ENCODE data around the gene ARID2. TPM values are rescaled to one million over a fixed set of nuclear protein-coding genes. Genes with fewer than 3 reads are reported as not detected.

Gene ARID2
- total and polyA plus RNA-seq, 2 donors from 2014 or later: 4.4 to 35.7 TPM

DNA sequence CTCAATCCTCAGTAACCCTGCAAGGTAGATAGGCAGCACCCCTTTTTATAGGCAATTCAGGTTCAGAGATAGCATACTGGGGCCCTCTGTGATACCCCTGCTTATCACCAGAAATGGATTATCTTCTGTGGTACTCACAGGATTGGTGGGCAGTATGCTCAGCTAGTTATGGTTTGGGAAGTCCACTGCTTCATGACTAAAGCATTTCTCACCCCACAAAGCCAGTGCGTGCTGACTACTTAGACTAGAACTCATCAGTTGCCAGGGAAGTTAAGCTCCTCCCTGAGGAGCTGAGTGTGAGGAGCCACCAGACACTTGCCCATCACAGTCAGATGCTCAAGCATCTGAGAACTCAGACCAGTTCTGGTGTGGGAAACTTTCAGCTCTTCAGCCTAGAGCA is 184.6 kb downstream of the ARID2 start:
- intact Hi-C loops (cut with DNase I): no loop called here
- FAIRE-seq: no peak

DNA sequence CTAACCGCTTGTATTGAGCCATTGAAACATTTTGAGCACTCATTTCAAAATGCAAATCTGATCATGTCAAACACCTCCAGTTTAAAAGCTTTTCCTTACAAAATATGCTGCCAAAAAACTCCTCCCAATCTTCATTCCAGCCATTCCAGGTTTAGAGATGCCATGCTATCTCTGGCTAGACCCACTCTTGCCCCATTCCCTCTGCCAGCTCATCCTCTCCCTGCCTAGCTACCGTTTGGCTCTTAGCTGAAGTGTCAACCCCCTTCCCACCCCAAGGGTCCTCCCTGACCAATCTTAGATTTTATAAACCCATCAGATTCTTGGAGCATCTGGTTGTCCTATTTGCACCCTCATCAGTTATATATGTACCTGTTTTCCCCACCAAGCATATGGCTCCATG is 185.9 kb downstream of the ARID2 start:
- FAIRE-seq: no peak
- H3K9ac ChIP-seq (ENCODE audit: low read length in 3 of 3): no peak overlapping the region
- H3K4me1 ChIP-seq (ENCODE audit: control insufficient read depth in 2 of 3, insufficient read depth in 2 of 3, low read depth in 1 of 3, low read length in 3 of 3): no peaks in the 10 kb centered on the region
- H3K9me3 ChIP-seq (ENCODE audit: control insufficient read depth in 2 of 3, insufficient read depth in 1 of 3, low read length in 3 of 3): no peaks in the 10 kb centered on the region
- H3K4me3 ChIP-seq (ENCODE audit: low read length in 3 of 3): no peak overlapping the region
- intact Hi-C loops (cut with DNase I): no loop called here
- TF ChIP-seq, protein P1, sequence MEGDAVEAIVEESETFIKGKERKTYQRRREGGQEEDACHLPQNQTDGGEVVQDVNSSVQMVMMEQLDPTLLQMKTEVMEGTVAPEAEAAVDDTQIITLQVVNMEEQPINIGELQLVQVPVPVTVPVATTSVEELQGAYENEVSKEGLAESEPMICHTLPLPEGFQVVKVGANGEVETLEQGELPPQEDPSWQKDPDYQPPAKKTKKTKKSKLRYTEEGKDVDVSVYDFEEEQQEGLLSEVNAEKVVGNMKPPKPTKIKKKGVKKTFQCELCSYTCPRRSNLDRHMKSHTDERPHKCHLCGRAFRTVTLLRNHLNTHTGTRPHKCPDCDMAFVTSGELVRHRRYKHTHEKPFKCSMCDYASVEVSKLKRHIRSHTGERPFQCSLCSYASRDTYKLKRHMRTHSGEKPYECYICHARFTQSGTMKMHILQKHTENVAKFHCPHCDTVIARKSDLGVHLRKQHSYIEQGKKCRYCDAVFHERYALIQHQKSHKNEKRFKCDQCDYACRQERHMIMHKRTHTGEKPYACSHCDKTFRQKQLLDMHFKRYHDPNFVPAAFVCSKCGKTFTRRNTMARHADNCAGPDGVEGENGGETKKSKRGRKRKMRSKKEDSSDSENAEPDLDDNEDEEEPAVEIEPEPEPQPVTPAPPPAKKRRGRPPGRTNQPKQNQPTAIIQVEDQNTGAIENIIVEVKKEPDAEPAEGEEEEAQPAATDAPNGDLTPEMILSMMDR (IDR thresholded peaks at IDR 0.05; ENCODE audit: borderline replicate concordance, extremely low read depth, insufficient read depth): no peak
- H3K27me3 ChIP-seq (ENCODE audit: control insufficient read depth, insufficient read depth, low read length): no peaks in the 10 kb centered on the region
- H3K36me3 ChIP-seq (ENCODE audit: control insufficient read depth in 2 of 3, insufficient read depth in 3 of 3, low read length in 3 of 3): peaks cover 0 to 2% (median 0%) of the 10 kb centered on the region in 3 donors
- no peak for DNase-seq
- no peak overlapping the region for H3K27ac ChIP-seq (ENCODE audit: low read depth in 2 of 2, low read length in 2 of 2)

More for the DNA sequence above, 184.6 kb downstream of the ARID2 start:
- TF ChIP-seq, protein P1 (IDR thresholded peaks at IDR 0.05; ENCODE audit: borderline replicate concordance, extremely low read depth, insufficient read depth): no peak
- no peaks in the 10 kb centered on the region for H3K27me3 ChIP-seq (ENCODE audit: control insufficient read depth, insufficient read depth, low read length)
- DNase-seq: no peak
- H3K4me3 ChIP-seq (ENCODE audit: low read length in 3 of 3): no peak overlapping the region
- peaks cover 0 to 2% (median 0%) of the 10 kb centered on the region in 3 donors for H3K36me3 ChIP-seq (ENCODE audit: control insufficient read depth in 2 of 3, insufficient read depth in 3 of 3, low read length in 3 of 3)
- no peak overlapping the region for H3K27ac ChIP-seq (ENCODE audit: low read depth in 2 of 2, low read length in 2 of 2)
- no peak overlapping the region for H3K9ac ChIP-seq (ENCODE audit: low read length in 3 of 3)
- H3K9me3 ChIP-seq (ENCODE audit: control insufficient read depth in 2 of 3, insufficient read depth in 1 of 3, low read length in 3 of 3): no peaks in the 10 kb centered on the region
- no peaks in the 10 kb centered on the region for H3K4me1 ChIP-seq (ENCODE audit: control insufficient read depth in 2 of 3, insufficient read depth in 2 of 3, low read depth in 1 of 3, low read length in 3 of 3)

DNA sequence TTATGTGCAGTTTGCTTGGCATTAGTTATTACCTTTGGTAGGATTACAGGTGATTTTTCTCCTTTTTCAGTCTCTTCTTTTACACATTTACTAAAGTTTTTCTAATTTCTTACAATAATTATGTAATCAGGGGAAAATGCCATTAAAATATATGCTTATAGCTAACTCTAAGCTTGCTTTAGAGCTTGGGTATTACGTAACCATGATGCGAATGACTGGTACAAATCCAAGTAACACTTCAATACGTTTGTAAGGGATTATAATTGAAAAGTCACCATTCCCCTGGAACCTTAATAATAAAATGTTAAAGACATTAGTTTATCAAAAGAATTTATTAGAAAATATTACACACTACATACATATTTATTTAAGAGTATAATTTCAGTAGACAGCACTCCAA is 189.3 kb downstream of the ARID2 start:
- FAIRE-seq (no peak), DNase-seq (no peak)
- Histone ChIP-seq H3K27ac (ENCODE audit: low read depth in 2 of 2, low read length in 2 of 2) (no peak overlapping the region), H3K4me1 (ENCODE audit: control insufficient read depth in 2 of 3, insufficient read depth in 2 of 3, low read depth in 1 of 3, low read length in 3 of 3) (no peaks in the 10 kb centered on the region), H3K36me3 (ENCODE audit: control insufficient read depth in 2 of 3, insufficient read depth in 3 of 3, low read length in 3 of 3) (peaks cover 0 to 18% (median 6%) of the 10 kb centered on the region in 3 donors), H3K4me3 (ENCODE audit: low read length in 3 of 3) (no peak overlapping the region), H3K9ac (ENCODE audit: low read length in 3 of 3) (no peak overlapping the region), H3K27me3 (ENCODE audit: control insufficient read depth, insufficient read depth, low read length) (no peaks in the 10 kb centered on the region), H3K9me3 (ENCODE audit: control insufficient read depth in 2 of 3, insufficient read depth in 1 of 3, low read length in 3 of 3) (no peaks in the 10 kb centered on the region)
- intact Hi-C loops (cut with DNase I): no loop called here
- TF ChIP-seq, protein P1 (IDR thresholded peaks at IDR 0.05; ENCODE audit: borderline replicate concordance, extremely low read depth, insufficient read depth): no peak

DNA sequence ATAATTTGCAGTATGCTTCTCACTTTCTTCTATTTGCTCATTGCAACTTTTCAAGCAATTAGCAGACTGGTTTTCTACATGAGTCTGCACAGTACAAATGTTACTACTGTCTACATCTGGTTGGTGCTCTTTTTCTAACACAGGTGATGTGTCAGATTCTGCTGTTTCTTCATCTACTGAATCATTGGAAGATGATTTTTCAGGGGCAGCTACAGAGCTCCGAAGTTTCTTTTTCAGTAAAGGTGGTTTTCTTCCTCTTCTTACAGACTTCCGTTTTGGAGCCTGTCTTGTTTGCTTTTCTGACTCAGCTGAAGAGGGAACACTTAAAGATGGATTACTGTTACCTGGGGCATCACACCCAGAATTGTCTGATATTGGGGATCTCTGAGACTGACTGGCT is 198.8 kb downstream of the ARID2 start:
- TF ChIP-seq, protein P1 (IDR thresholded peaks at IDR 0.05; ENCODE audit: borderline replicate concordance, extremely low read depth, insufficient read depth): no peak
- H3K27ac ChIP-seq (ENCODE audit: low read depth in 2 of 2, low read length in 2 of 2): no peak overlapping the region
- H3K9me3 ChIP-seq (ENCODE audit: control insufficient read depth in 2 of 3, insufficient read depth in 1 of 3, low read length in 3 of 3): no peaks in the 10 kb centered on the region
- FAIRE-seq (no peak), DNase-seq (no peak)
- H3K27me3 ChIP-seq (ENCODE audit: control insufficient read depth, insufficient read depth, low read length): no peaks in the 10 kb centered on the region
- H3K4me1 ChIP-seq (ENCODE audit: control insufficient read depth in 2 of 3, insufficient read depth in 2 of 3, low read depth in 1 of 3, low read length in 3 of 3): no peaks in the 10 kb centered on the region
- no peak overlapping the region for H3K9ac ChIP-seq (ENCODE audit: low read length in 3 of 3)
- peaks cover 17 to 54% (median 27%) of the 10 kb centered on the region in 3 donors for H3K36me3 ChIP-seq (ENCODE audit: control insufficient read depth in 2 of 3, insufficient read depth in 3 of 3, low read length in 3 of 3)
- H3K4me3 ChIP-seq (ENCODE audit: low read length in 3 of 3): no peak overlapping the region
- intact Hi-C loops (cut with DNase I): no loop called here
